Erythroblast (primary cell): ENCODE measurements around the gene LPGAT1.

Experiments
- GATA1 ChIP-seq: IDR thresholded peaks from 2 replicates; pipeline ENCODE4 v1.6.1; 2011; ENCODE audit warnings: low read depth, mild to moderate bottlenecking, control low read depth, low read length, moderate library complexity
- POLR2A ChIP-seq: IDR thresholded peaks from 2 replicates; pipeline ENCODE4 v1.6.1; 2011; ENCODE audit warnings: mild to moderate bottlenecking, low read length

- no peak for TF ChIP-seq POLR2A
- no peak for TF ChIP-seq GATA1
These were observed 94.1 kb downstream of the LPGAT1 start for GRCh38 chr1:211736351-211736915.
